GM21381 (cell line): ENCODE measurements around the gene LRFN4.
"Not testable (repeated sequence)": the region's sequence is repeated elsewhere in the genome, so short reads cannot be mapped to it uniquely, and the experiment has no call there.

Experiments used
- ATAC-seq: cut with Tn5 transposase; IDR thresholded peaks from one replicate; pipeline ENCODE4 v1.9.1; 2021; ENCODE audit warnings: mild to moderate bottlenecking, moderate library complexity; ENCODE audit not compliant: unreplicated experiment

The LRFN4 gene

GRCh38 chr11:66856496-66857233 lies at the start of gene LRFN4:
Gene LRFN4 (plus strand): TSS chr11:66857064. CDS start chr11:66857745, 681 bp downstream.
- ATAC-seq = peak; percentile 14

- ATAC-seq = no peak
Observed at GRCh38 chr11:66809592-66809991, 47.3 kb upstream of the LRFN4 start.

GRCh38 chr11:66810576-66811185 lies 46.2 kb upstream of the LRFN4 start:
- ATAC-seq = no peak

- ATAC-seq = no peak
Observed at GRCh38 chr11:66814678-66815077, 42.2 kb upstream of the LRFN4 start.

- ATAC-seq = no peak
Observed at GRCh38 chr11:66815646-66816045, 41.2 kb upstream of the LRFN4 start.

- ATAC-seq = no peak
Observed at GRCh38 chr11:66818231-66818955, 38.5 kb upstream of the LRFN4 start.

GRCh38 chr11:66820381-66820780 lies 36.5 kb upstream of the LRFN4 start:
- no peak for ATAC-seq

- no peak for ATAC-seq
Observed at GRCh38 chr11:66820901-66821300, 36.0 kb upstream of the LRFN4 start.

GRCh38 chr11:66823700-66824099 lies 33.2 kb upstream of the LRFN4 start:
- ATAC-seq = no peak

- ATAC-seq = not testable (repeated sequence)
Observed at GRCh38 chr11:66824573-66824972, 32.3 kb upstream of the LRFN4 start.

- ATAC-seq = no peak
Observed at GRCh38 chr11:66834539-66834845, 22.4 kb upstream of the LRFN4 start.

- ATAC-seq = no peak
Observed at GRCh38 chr11:66834943-66835342, 21.9 kb upstream of the LRFN4 start.

GRCh38 chr11:66835768-66836405 lies 21.0 kb upstream of the LRFN4 start:
- no peak for ATAC-seq

- ATAC-seq = no peak
Observed at GRCh38 chr11:66840317-66841091, 16.4 kb upstream of the LRFN4 start.

GRCh38 chr11:66841861-66842260 lies 15.0 kb upstream of the LRFN4 start:
- ATAC-seq = no peak

- no peak for ATAC-seq
Observed at GRCh38 chr11:66842501-66842895, 14.4 kb upstream of the LRFN4 start.

- peak; percentile 77 for ATAC-seq
Observed at GRCh38 chr11:66842896-66843775, 13.7 kb upstream of the LRFN4 start, which contains the start of gene RCE1. Gene RCE1 (plus strand): TSS chr11:66843441. CDS start chr11:66843456, 15 bp downstream.

- no peak for ATAC-seq
Observed at GRCh38 chr11:66843776-66844495, 12.9 kb upstream of the LRFN4 start.

- no peak for ATAC-seq
Observed at GRCh38 chr11:66844496-66845142, 12.2 kb upstream of the LRFN4 start.
